Stomach smooth muscle (tissue), 2 donors: ENCODE measurements around the gene SORCS3.

Experiments
- H3K27ac ChIP-seq: one replicate; pipeline ENCODE4 v1.7.0; 2013; ENCODE audit warnings: mild to moderate bottlenecking, low read length, inconsistent platforms
- H3K27me3 ChIP-seq, 2 donors: one replicate each; pipeline ENCODE4 v1.7.0; 2013; ENCODE audit warnings: low read length in 2 of 2; ENCODE audit not compliant: insufficient read depth in 2 of 2, control insufficient read depth in 1 of 2
- H3K36me3 ChIP-seq, 2 donors: one replicate each; pipeline ENCODE4 v1.7.0; 2013; ENCODE audit warnings: low read length in 2 of 2; ENCODE audit not compliant: control insufficient read depth in 2 of 2, insufficient read depth in 2 of 2
- H3K4me1 ChIP-seq: one replicate; pipeline ENCODE4 v1.7.0; 2013; ENCODE audit warnings: low read length; ENCODE audit not compliant: control insufficient read depth, insufficient read depth
- H3K4me3 ChIP-seq, 2 donors: one replicate each; pipeline ENCODE4 v1.7.0; 2013; ENCODE audit warnings: low read length in 2 of 2
- H3K9ac ChIP-seq, 2 donors: one replicate each; pipeline ENCODE4 v1.7.0; 2013; ENCODE audit warnings: low read length in 2 of 2, mild to moderate bottlenecking in 1 of 2
- H3K9me3 ChIP-seq, 2 donors: one replicate each; pipeline ENCODE4 v1.7.0; 2013; ENCODE audit warnings: low read length in 2 of 2; ENCODE audit not compliant: control insufficient read depth in 2 of 2
- donor health status: healthy.
- donor health status: Pancreatic carcinoma.

Gene SORCS3

GRCh38 chr10:105192861-105193260 is 551.8 kb downstream of the SORCS3 start:
- no peak overlapping the region for H3K4me3 ChIP-seq
- no peaks in the 10 kb centered on the region for H3K4me1 ChIP-seq
- H3K36me3 ChIP-seq = no peaks in the 10 kb centered on the region
- H3K9me3 ChIP-seq = no peaks in the 10 kb centered on the region
- no peak overlapping the region for H3K9ac ChIP-seq
- H3K27ac ChIP-seq = no peak overlapping the region
- no peaks in the 10 kb centered on the region for H3K27me3 ChIP-seq

- Histone ChIP-seq H3K27me3 (no peaks in the 10 kb centered on the region), H3K27ac (no peak overlapping the region), H3K4me1 (no peaks in the 10 kb centered on the region), H3K4me3 (no peak overlapping the region), H3K9me3 (peaks cover 0 to 3% of the 10 kb centered on the region in 2 donors), H3K9ac (no peak overlapping the region), H3K36me3 (no peaks in the 10 kb centered on the region)
Measured at GRCh38 chr10:105195831-105196230, 554.7 kb downstream of the SORCS3 start.

GRCh38 chr10:105197598-105198364 is 556.7 kb downstream of the SORCS3 start:
- H3K4me3 ChIP-seq = no peak overlapping the region
- no peaks in the 10 kb centered on the region for H3K4me1 ChIP-seq
- no peaks in the 10 kb centered on the region for H3K27me3 ChIP-seq
- H3K36me3 ChIP-seq = no peaks in the 10 kb centered on the region
- H3K27ac ChIP-seq = no peak overlapping the region
- H3K9ac ChIP-seq = no peak overlapping the region
- peaks cover 0 to 3% of the 10 kb centered on the region in 2 donors for H3K9me3 ChIP-seq

- H3K9ac ChIP-seq = no peak overlapping the region
- no peaks in the 10 kb centered on the region for H3K9me3 ChIP-seq
- H3K4me3 ChIP-seq = no peak overlapping the region
- H3K27ac ChIP-seq = no peak overlapping the region
- no peaks in the 10 kb centered on the region for H3K4me1 ChIP-seq
- no peaks in the 10 kb centered on the region for H3K36me3 ChIP-seq
- no peaks in the 10 kb centered on the region for H3K27me3 ChIP-seq
Measured at GRCh38 chr10:105206616-105207015, 565.5 kb downstream of the SORCS3 start.

DNA sequence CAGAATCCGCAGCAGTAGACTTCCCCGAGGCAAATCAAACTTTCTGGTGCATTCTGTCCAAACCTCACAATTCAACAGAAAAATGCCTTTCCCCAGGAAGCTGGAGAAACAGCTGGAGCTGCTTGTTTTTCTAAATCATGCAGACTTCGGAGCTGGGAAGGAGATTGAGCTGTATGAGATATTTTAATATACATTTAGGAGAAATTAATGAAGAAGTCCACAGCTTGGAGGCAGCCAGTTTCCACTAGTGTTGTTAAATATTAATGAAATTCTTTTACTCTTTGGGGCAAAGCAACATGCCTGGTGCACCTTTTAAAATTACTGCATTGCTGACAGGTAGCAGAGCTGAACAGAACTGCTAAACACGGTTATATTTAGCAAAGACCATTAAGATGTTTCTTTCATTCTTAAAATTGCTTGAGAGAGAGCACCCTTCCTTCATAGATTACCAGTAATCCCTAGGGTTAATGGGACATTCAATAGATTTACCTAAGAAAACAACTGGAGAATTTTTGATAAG is 566.4 kb downstream of the SORCS3 start:
- no peak overlapping the region for H3K9ac ChIP-seq
- H3K4me1 ChIP-seq = no peaks in the 10 kb centered on the region
- no peaks in the 10 kb centered on the region for H3K27me3 ChIP-seq
- H3K27ac ChIP-seq = no peak overlapping the region
- H3K9me3 ChIP-seq = no peaks in the 10 kb centered on the region
- H3K4me3 ChIP-seq = no peak overlapping the region
- H3K36me3 ChIP-seq = no peaks in the 10 kb centered on the region

DNA sequence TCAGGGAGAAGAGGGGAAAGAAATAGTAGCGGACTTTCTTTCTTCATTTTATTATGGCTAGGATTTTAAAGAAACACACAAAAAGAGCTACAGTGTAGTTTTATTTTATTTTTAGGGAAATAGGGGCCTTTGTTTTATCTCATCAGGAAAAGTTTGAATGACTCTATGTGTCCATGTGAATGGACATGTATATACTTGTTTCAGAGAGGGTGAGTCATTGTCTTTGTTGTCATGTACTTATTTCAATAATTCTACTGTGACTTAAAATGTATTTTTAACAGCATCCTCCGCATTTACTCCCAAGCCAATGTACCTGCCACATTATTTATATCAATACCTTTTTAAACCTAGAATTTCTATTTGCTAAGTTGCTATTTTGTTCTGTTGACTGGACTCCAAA is 569.5 kb downstream of the SORCS3 start:
- no peaks in the 10 kb centered on the region for H3K36me3 ChIP-seq
- no peak overlapping the region for H3K4me3 ChIP-seq
- no peaks in the 10 kb centered on the region for H3K4me1 ChIP-seq
- H3K27me3 ChIP-seq = no peaks in the 10 kb centered on the region
- no peak overlapping the region for H3K9ac ChIP-seq
- H3K9me3 ChIP-seq = no peaks in the 10 kb centered on the region
- H3K27ac ChIP-seq = no peak overlapping the region

DNA sequence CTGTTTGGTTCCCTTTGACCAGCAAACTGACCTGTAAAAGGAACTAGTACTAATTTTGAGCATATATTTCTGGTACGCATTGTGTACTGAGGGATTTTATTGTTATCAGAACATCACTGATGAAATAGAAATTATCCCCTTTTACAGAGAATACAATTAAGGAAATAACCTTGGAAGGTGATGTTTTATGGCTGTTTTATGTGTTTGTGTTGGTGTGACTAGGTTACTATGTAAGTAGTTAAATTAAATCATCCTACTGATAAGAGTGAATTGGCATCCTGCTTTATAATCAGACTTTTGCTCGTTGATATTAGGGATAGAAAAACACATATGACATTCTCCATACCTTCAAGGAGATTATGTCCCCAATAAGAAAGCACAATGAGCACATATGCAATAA is 596.6 kb downstream of the SORCS3 start:
- Histone ChIP-seq H3K4me3 (no peak overlapping the region), H3K27ac (no peak overlapping the region), H3K36me3 (no peaks in the 10 kb centered on the region), H3K9ac (no peak overlapping the region), H3K27me3 (no peaks in the 10 kb centered on the region), H3K4me1 (no peaks in the 10 kb centered on the region), H3K9me3 (no peaks in the 10 kb centered on the region)

DNA sequence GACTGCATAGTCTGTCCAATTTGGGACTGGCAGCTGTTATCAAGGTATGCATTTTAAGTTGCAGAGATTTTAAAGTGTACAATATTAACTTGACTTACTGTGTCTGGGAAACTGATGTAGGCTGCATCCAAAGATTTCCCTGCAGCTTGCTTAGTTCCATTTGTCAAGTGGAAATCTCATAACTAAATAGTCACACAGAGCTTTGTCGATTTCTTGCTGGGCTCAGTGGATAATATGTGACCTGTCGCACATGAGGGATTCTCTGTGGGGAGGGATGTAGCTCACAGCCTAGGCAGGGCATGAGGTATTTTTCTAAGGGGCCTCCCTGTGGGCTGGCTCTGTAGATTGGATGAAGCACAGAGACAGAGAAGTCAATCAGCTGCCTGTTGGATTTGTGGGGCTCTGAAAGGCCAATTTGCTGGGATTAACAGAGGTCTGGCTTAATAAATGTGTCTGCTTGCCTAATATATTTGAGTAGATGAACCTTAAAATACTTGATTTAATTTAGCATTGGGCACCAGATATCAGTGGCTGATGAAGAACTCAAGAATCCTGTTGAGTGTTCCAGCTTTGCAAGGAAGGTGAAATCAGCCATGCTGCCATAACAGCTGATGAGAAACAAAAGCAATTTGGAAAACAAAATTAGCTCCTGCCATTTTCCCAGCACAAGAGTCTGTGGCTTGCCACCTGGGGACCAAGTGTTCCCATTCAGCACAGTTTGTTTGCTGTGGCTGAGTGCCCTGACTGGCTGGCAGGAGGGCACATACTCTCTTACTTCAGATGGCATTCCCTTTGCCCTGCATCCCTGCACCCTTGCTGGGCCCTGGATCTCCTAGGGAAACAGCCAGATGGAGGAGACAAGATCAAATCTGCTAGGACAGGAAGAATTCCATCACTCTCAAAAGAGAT is 598.5 kb downstream of the SORCS3 start:
- Histone ChIP-seq H3K4me1 (no peaks in the 10 kb centered on the region), H3K27ac (no peak overlapping the region), H3K36me3 (no peaks in the 10 kb centered on the region), H3K9ac (no peak overlapping the region), H3K4me3 (no peak overlapping the region), H3K27me3 (no peaks in the 10 kb centered on the region), H3K9me3 (no peaks in the 10 kb centered on the region)

- Histone ChIP-seq H3K9ac (no peak overlapping the region), H3K9me3 (no peaks in the 10 kb centered on the region), H3K36me3 (no peaks in the 10 kb centered on the region), H3K4me3 (no peak overlapping the region), H3K4me1 (no peaks in the 10 kb centered on the region), H3K27me3 (no peaks in the 10 kb centered on the region), H3K27ac (no peak overlapping the region)
Measured at GRCh38 chr10:105241254-105241653, 600.2 kb downstream of the SORCS3 start.

- Histone ChIP-seq H3K36me3 (no peaks in the 10 kb centered on the region), H3K9ac (no peak overlapping the region), H3K9me3 (no peaks in the 10 kb centered on the region), H3K4me3 (no peak overlapping the region), H3K4me1 (no peaks in the 10 kb centered on the region), H3K27me3 (no peaks in the 10 kb centered on the region), H3K27ac (no peak overlapping the region)
Measured at GRCh38 chr10:105243381-105243780, 602.3 kb downstream of the SORCS3 start.
